ENCODE data around the gene AVL9.

DNA sequence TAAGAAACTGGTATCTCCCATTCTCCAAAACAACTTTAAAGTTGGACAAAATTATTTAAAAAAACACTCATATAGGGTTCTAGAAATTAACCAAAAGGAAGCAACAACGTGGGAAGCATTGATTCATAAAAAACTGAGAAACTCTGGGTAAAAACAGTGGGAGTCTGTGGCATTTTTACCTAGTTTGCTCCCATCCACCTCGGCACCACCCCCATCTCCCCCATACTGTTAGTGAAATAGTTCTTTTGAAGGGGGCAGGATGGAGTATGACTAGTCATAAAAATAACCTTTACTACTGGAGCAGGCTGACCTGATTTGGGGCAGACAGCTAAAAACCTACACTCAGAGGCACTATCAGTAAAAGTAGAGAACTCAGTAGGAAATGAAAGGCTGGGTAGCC, 123.2 kb downstream of the AVL9 start:
- TF ChIP-seq MAX (IDR thresholded peaks at IDR 0.05; ENCODE audit: low read depth) (no peak), SMC3 (IDR thresholded peaks at IDR 0.05; ENCODE audit: low read depth, low read length) (no peak), JUND (IDR thresholded peaks at IDR 0.05) (no peak), RAD21 (IDR thresholded peaks at IDR 0.05; ENCODE audit: low read length) (no peak)
- TF ChIP-seq, protein P1, sequence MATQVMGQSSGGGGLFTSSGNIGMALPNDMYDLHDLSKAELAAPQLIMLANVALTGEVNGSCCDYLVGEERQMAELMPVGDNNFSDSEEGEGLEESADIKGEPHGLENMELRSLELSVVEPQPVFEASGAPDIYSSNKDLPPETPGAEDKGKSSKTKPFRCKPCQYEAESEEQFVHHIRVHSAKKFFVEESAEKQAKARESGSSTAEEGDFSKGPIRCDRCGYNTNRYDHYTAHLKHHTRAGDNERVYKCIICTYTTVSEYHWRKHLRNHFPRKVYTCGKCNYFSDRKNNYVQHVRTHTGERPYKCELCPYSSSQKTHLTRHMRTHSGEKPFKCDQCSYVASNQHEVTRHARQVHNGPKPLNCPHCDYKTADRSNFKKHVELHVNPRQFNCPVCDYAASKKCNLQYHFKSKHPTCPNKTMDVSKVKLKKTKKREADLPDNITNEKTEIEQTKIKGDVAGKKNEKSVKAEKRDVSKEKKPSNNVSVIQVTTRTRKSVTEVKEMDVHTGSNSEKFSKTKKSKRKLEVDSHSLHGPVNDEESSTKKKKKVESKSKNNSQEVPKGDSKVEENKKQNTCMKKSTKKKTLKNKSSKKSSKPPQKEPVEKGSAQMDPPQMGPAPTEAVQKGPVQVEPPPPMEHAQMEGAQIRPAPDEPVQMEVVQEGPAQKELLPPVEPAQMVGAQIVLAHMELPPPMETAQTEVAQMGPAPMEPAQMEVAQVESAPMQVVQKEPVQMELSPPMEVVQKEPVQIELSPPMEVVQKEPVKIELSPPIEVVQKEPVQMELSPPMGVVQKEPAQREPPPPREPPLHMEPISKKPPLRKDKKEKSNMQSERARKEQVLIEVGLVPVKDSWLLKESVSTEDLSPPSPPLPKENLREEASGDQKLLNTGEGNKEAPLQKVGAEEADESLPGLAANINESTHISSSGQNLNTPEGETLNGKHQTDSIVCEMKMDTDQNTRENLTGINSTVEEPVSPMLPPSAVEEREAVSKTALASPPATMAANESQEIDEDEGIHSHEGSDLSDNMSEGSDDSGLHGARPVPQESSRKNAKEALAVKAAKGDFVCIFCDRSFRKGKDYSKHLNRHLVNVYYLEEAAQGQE (IDR thresholded peaks at IDR 0.05; ENCODE audit: low read depth, low read length), result no peak
